Peyer's patch (tissue), 4 donors: ENCODE data around the gene KLHL2. TPM values are rescaled to one million over a fixed set of nuclear protein-coding genes. Genes with fewer than 3 reads are reported as not detected.

ENCODE experiments used
- DNase-seq, 3 donors: peaks; one replicate each; pipeline ENCODE4 v3.0.0-alpha.2; 2017 to 2019
- H3K27ac ChIP-seq, 4 donors: fragments of 200-600 bp; sonication (generic); one replicate each; pipeline ENCODE4 v1.5.1; 2016 to 2019
- H3K27me3 ChIP-seq, 2 donors: fragments of 200-600 bp; sonication (generic); one replicate each; pipeline ENCODE4 v1.5.1; 2019
- H3K36me3 ChIP-seq, 3 donors: fragments of 200-600 bp; sonication (generic); one replicate each; pipeline ENCODE4 v1.5.1; 2016 to 2019
- H3K4me1 ChIP-seq, 4 donors: fragments of 200-600 bp; sonication (generic); one replicate each; pipeline ENCODE4 v1.5.1; 2016 to 2019
- H3K4me3 ChIP-seq, 4 donors: fragments of 200-600 bp; sonication (generic); 1 replicate in 3 of 4; 2 replicates in 1 of 4; pipeline ENCODE4 v1.5.1; 2016 to 2019; ENCODE audit warnings: mild to moderate bottlenecking in 1 of 4
- H3K9me3 ChIP-seq, 4 donors: fragments of 200-600 bp; sonication (generic); one replicate each; pipeline ENCODE4 v1.5.1; 2016 to 2019; ENCODE audit warnings: mild to moderate bottlenecking in 1 of 4
- POLR2A ChIP-seq, 2 donors: fragments of 450-650 bp; IDR thresholded peaks; one replicate each; pipeline ENCODE4 v1.5.1; 2017; ENCODE audit warnings: antibody characterized with exemption in 2 of 2, mild to moderate bottlenecking in 2 of 2, moderate library complexity in 2 of 2
- total RNA-seq, 4 donors: library from RNA; depleted of rRNA; stranded (reverse); fragments of >200 nt; gene quantifications; one replicate each; pipeline ENCODE4 v1.1.0, GENCODE V29; 2016
- TF ChIP-seq, protein P1 (sequence below), 6 experiments: fragments of 450-650 bp in 4 of 6; fragments of 200-600 bp in 2 of 6; sonication (generic) in 1 of 6; IDR thresholded peaks; one replicate each; pipeline ENCODE4 v1.5.1; 2017 to 2019; ENCODE audit warnings: antibody characterized with exemption in 6 of 6, mild to moderate bottlenecking in 3 of 6, moderate library complexity in 1 of 6

Gene KLHL2
- total RNA-seq, 4 donors from 2014 or later, result 6.1 to 26.4 (median 10.6) TPM

DNA sequence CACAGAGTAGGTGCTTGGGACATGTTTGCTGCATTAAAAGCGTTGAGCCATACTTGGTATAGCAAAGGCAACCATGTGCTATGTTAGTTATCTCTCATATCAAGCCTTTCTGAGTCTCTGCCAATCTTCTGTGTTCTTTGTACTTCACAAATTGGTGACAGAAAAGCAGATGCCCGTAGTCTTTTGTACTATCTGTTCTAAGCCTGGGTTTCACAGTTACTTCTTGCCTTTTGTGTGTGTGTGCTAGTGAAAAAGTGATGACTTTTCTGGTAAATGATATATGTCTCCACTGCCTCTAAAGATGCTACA, 16.1 kb upstream of the KLHL2 start:
- DNase-seq, result no peak
- H3K27ac ChIP-seq, result no peak overlapping the region
- H3K36me3 ChIP-seq, result no peaks in the 10 kb centered on the region
- no peaks in the 10 kb centered on the region for H3K27me3 ChIP-seq
- H3K4me3 ChIP-seq, result no peak overlapping the region
- H3K9me3 ChIP-seq, result no peaks in the 10 kb centered on the region
- TF ChIP-seq, protein P1, sequence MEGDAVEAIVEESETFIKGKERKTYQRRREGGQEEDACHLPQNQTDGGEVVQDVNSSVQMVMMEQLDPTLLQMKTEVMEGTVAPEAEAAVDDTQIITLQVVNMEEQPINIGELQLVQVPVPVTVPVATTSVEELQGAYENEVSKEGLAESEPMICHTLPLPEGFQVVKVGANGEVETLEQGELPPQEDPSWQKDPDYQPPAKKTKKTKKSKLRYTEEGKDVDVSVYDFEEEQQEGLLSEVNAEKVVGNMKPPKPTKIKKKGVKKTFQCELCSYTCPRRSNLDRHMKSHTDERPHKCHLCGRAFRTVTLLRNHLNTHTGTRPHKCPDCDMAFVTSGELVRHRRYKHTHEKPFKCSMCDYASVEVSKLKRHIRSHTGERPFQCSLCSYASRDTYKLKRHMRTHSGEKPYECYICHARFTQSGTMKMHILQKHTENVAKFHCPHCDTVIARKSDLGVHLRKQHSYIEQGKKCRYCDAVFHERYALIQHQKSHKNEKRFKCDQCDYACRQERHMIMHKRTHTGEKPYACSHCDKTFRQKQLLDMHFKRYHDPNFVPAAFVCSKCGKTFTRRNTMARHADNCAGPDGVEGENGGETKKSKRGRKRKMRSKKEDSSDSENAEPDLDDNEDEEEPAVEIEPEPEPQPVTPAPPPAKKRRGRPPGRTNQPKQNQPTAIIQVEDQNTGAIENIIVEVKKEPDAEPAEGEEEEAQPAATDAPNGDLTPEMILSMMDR (IDR thresholded peaks at IDR 0.05), result no peak
- TF ChIP-seq POLR2A (IDR thresholded peaks at IDR 0.05), result no peak
- no peaks in the 10 kb centered on the region for H3K4me1 ChIP-seq

DNA sequence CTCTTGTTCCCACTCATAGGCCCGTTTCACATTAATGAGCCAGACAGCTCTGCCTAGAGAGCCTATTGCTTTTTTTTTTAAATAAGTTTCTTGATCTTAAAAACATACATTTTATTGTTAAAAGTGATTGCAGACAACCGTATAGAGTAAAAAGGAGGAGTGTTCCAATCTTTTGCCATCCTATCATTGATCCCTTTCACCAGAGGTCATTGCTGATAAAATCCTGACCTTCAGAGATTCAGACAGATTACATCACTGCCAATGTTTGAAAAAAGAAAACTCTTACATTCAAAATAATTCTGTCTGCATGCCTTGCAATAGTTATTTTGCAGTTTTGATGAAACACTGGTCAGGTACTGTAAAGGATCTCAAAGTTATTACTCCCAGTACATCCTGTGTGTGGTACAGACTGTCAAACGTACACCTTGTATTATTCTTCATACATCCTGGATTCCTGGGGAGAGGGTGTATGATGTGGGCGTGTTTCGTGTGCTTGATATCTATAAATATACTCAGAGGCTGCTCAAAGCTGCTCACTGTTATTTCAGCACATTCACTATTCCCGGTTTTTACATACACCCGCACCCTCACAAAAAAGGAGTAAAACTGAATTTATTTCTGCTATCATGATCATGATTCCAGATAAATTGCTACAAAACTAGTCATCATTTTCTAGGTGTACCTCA, 15.4 kb upstream of the KLHL2 start:
- no peak for DNase-seq
- H3K4me1 ChIP-seq, result no peaks in the 10 kb centered on the region
- TF ChIP-seq, protein P1 (IDR thresholded peaks at IDR 0.05), result no peak
- no peak for TF ChIP-seq POLR2A (IDR thresholded peaks at IDR 0.05)
- no peak overlapping the region for H3K27ac ChIP-seq
- no peaks in the 10 kb centered on the region for H3K36me3 ChIP-seq
- H3K9me3 ChIP-seq, result no peaks in the 10 kb centered on the region
- H3K27me3 ChIP-seq, result no peaks in the 10 kb centered on the region
- no peak overlapping the region for H3K4me3 ChIP-seq

DNA sequence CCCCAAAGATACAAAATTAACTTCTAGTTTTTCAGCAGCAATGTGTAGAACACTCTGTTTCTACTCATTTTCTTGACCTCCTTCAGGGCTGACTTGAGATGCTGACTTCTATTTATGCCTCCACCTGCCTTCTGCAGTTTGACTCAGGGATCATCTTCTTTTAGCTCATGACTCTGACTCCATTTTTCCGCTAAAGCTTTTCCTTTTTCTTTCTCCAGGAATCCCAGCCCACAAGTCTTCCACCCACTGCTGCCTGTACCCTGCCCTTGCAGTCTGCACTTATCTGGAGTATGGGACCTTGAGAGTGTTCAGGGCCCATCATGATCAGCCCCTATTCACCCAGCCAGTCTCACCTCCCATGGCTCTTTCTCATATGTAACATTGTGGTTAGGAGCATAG, 14.9 kb upstream of the KLHL2 start:
- no peak overlapping the region for H3K4me3 ChIP-seq
- no peaks in the 10 kb centered on the region for H3K9me3 ChIP-seq
- H3K27me3 ChIP-seq, result no peaks in the 10 kb centered on the region
- H3K4me1 ChIP-seq, result no peaks in the 10 kb centered on the region
- H3K36me3 ChIP-seq, result no peaks in the 10 kb centered on the region
- DNase-seq, result no peak
- TF ChIP-seq, protein P1 (IDR thresholded peaks at IDR 0.05), result no peak
- TF ChIP-seq POLR2A (IDR thresholded peaks at IDR 0.05), result no peak
- H3K27ac ChIP-seq, result no peak overlapping the region

DNA sequence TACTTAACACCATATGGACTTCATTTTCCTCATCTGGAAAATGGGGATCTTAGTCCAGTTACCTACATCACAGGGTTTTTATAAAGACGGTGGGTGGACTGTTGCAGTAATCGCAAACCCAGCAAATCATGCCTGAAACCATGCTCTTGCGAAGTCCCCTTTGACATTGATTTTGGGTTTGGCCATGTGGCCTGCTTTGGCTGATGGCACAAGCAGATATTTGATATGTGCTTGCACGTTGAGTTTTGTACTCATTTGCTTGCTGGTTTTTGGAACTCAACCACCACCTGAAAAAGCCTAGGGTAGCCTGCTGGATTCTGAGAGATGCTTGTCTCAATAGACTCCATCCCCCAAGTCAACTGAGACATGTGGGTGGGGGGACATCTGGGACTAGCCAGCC, 14.4 kb upstream of the KLHL2 start:
- H3K27me3 ChIP-seq, result no peaks in the 10 kb centered on the region
- H3K36me3 ChIP-seq, result no peaks in the 10 kb centered on the region
- no peak overlapping the region for H3K4me3 ChIP-seq
- H3K4me1 ChIP-seq, result no peaks in the 10 kb centered on the region
- TF ChIP-seq, protein P1 (IDR thresholded peaks at IDR 0.05), result no peak
- TF ChIP-seq POLR2A (IDR thresholded peaks at IDR 0.05), result no peak
- no peak for DNase-seq
- no peak overlapping the region for H3K27ac ChIP-seq
- H3K9me3 ChIP-seq, result no peaks in the 10 kb centered on the region

DNA sequence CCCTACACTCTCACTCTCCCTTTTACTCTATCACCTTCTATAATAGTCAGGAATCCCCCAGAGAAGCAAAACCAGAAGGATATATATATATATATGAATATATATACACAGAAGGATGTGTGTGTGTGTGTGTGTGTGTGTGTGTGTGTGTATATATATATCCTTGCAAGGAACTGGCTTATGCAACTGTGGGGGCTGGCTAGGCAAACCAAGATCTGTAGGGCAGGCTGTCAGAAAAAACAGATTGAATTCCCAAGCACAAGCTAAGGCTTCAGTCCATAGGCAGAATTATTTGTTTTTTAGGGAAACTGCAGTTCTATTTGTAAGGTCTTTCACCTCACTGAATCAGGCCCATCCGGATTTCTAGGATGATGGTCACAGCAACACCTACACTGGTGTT, 13.0 kb upstream of the KLHL2 start:
- Histone ChIP-seq H3K27ac (no peak overlapping the region), H3K27me3 (no peaks in the 10 kb centered on the region), H3K36me3 (no peaks in the 10 kb centered on the region), H3K4me1 (no peaks in the 10 kb centered on the region), H3K9me3 (no peaks in the 10 kb centered on the region), H3K4me3 (no peak overlapping the region)
- TF ChIP-seq, protein P1 (IDR thresholded peaks at IDR 0.05), result no peak
- TF ChIP-seq POLR2A (IDR thresholded peaks at IDR 0.05), result no peak
- DNase-seq, result no peak

DNA sequence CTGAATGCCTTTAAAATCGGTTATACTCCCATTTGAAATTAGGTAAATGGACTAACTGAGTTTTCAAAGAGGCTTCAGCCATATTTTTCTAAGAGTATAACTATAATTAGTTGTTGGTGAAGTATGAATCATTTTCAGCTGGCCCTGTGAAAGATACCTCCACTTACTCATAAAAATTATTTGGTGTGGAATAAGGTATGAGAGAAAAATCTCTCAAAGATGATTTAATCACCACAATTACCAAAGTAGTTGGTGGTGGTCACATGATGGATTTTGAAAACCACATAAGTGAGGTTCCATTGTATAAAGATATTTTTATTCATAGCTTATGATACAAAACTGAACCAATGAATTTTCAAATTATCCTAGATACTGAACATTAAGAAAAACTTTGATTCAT, 9.0 kb upstream of the KLHL2 start:
- no peaks in the 10 kb centered on the region for H3K4me1 ChIP-seq
- H3K27ac ChIP-seq, result no peak overlapping the region
- TF ChIP-seq POLR2A (IDR thresholded peaks at IDR 0.05), result no peak
- TF ChIP-seq, protein P1 (IDR thresholded peaks at IDR 0.05), result no peak
- no peaks in the 10 kb centered on the region for H3K27me3 ChIP-seq
- H3K4me3 ChIP-seq, result no peak overlapping the region
- DNase-seq, result no peak
- no peaks in the 10 kb centered on the region for H3K9me3 ChIP-seq
- no peaks in the 10 kb centered on the region for H3K36me3 ChIP-seq
